NOMO-1 treated with DMSO at 0.1 percent for 48 hours (cell line): ENCODE data around the gene CFAP221.

Experiments used
- DNase-seq: peaks from one replicate; lab custom pipeline; 2025; ENCODE audit not compliant: unreplicated experiment; lab: John Stamatoyannopoulos, UW

CFAP221 gene

GRCh38 chr2:119697290-119698020, 153.2 kb downstream of the CFAP221 start:
- DNase-seq = no peak

- no peak for DNase-seq
Observed at GRCh38 chr2:119698246-119698645, 154.0 kb downstream of the CFAP221 start.

- DNase-seq = no peak
Observed at GRCh38 chr2:119699016-119699606, 154.9 kb downstream of the CFAP221 start.

- no peak for DNase-seq
Observed at GRCh38 chr2:119700866-119701265, 156.6 kb downstream of the CFAP221 start.

GRCh38 chr2:119701352-119701751, 157.1 kb downstream of the CFAP221 start:
- no peak for DNase-seq

GRCh38 chr2:119702203-119702917, 158.1 kb downstream of the CFAP221 start:
- DNase-seq = no peak

GRCh38 chr2:119702918-119703401, 158.7 kb downstream of the CFAP221 start:
- peak; percentile 37 for DNase-seq

- no peak for DNase-seq
Observed at GRCh38 chr2:119703526-119703925, 159.3 kb downstream of the CFAP221 start.

GRCh38 chr2:119704670-119705120, 160.4 kb downstream of the CFAP221 start:
- no peak for DNase-seq

GRCh38 chr2:119706221-119706620, 162.0 kb downstream of the CFAP221 start:
- DNase-seq = no peak
